HCT116 (cell line): Measurements from ENCODE around the gene AFAP1.

Source experiments
- CEBPB ChIP-seq: IDR thresholded peaks from 2 replicates; pipeline ENCODE4 v1.6.1; 2012; ENCODE audit warnings: low read depth
- EZH2phosphoT487 ChIP-seq: fragments of 200-600 bp; IDR thresholded peaks from 2 replicates; pipeline ENCODE4 v1.6.1; 2018; ENCODE audit warnings: antibody characterized with exemption, borderline replicate concordance
- POLR2A ChIP-seq: IDR thresholded peaks from 2 replicates; pipeline ENCODE4 v1.7.0; 2011; ENCODE audit warnings: borderline replicate concordance; ENCODE audit not compliant: insufficient read depth, insufficient read length; ENCODE audit errors: extremely low read depth
- POLR2AphosphoS5 ChIP-seq: IDR thresholded peaks from 2 replicates; pipeline ENCODE4 v1.6.1; 2011; ENCODE audit warnings: mild to moderate bottlenecking, low read depth, low read length, moderate library complexity
- RAD21 ChIP-seq: IDR thresholded peaks from 2 replicates; pipeline ENCODE4 v1.6.1; 2012; ENCODE audit warnings: low read depth, mild to moderate bottlenecking
- SP1 ChIP-seq: IDR thresholded peaks from 2 replicates; pipeline ENCODE4 v1.6.1; 2012; ENCODE audit warnings: low read depth
- TCF7L2 ChIP-seq: IDR thresholded peaks from 2 replicates; pipeline ENCODE4 v1.7.0; 2011; ENCODE audit warnings: borderline replicate concordance, inconsistent platforms; ENCODE audit not compliant: insufficient read depth, insufficient read length; ENCODE audit errors: extremely low read depth
- ZNF274 ChIP-seq: fragments of 200-500 bp; sonication (Bioruptor generic); IDR thresholded peaks from 2 replicates; pipeline ENCODE4 v1.6.1; 2014; ENCODE audit warnings: mild to moderate bottlenecking, low read depth, low read length, inconsistent platforms
- TF ChIP-seq, protein P1 (sequence below), 3 experiments: fragments of 200-600 bp in 1 of 3; sonication (generic) in 1 of 3; IDR thresholded peaks in 2 of 3; conservative IDR thresholded peaks in 1 of 3; 2 replicates each; pipeline ENCODE4 v1.5.1; 2012 to 2017; ENCODE audit warnings: low read depth in 2 of 3, low read length in 2 of 3, antibody characterized with exemption in 1 of 3, borderline replicate concordance in 1 of 3, control low read depth in 1 of 3, mild to moderate bottlenecking in 1 of 3, mixed read lengths in 1 of 3, mixed run types in 1 of 3, moderate library complexity in 1 of 3; ENCODE audit not compliant: insufficient read depth in 1 of 3
- TF ChIP-seq, protein P2 (sequence below): IDR thresholded peaks from 2 replicates; pipeline ENCODE4 v1.6.1; 2012; ENCODE audit warnings: low read depth
- TF ChIP-seq, protein P3 (sequence below): IDR thresholded peaks from 2 replicates; pipeline ENCODE4 v1.6.1; 2012

DNA sequence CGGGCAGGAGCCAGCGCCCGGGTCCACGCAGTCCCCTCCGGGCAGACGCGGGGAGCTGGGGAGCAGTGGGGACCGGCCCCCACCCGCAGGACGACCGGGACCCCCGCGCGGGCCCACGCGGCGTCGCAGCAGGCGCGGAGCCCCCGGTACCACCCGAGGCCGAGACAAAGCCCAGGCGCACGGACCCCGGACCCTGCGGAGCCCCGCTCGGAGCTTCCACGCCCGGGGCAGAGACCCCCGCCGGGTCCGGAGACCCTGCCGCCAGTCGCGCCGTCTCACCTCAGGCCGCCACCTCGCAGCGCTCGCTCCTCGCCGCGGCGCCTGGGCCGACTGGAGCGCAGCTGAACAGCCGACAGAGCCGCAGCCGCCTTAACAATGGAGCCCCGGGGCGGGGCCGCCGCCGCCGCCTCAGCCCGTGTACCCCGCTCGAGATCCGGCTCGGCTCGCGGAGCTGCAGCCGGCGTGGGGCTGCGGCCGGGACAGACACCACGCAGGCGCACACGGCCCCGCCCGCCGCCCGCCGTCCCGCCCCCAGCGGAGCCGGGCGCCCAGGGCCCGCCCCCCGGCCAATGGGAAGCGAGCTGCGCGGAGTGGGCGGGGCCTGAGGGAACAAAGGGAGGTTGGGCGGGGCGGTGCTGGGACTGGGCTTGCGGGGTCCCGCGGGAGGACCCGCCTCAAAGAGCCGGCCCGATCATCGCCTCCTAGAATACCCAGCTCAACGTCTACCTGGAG, at the start of gene AFAP1:
- TF ChIP-seq, protein P1, sequence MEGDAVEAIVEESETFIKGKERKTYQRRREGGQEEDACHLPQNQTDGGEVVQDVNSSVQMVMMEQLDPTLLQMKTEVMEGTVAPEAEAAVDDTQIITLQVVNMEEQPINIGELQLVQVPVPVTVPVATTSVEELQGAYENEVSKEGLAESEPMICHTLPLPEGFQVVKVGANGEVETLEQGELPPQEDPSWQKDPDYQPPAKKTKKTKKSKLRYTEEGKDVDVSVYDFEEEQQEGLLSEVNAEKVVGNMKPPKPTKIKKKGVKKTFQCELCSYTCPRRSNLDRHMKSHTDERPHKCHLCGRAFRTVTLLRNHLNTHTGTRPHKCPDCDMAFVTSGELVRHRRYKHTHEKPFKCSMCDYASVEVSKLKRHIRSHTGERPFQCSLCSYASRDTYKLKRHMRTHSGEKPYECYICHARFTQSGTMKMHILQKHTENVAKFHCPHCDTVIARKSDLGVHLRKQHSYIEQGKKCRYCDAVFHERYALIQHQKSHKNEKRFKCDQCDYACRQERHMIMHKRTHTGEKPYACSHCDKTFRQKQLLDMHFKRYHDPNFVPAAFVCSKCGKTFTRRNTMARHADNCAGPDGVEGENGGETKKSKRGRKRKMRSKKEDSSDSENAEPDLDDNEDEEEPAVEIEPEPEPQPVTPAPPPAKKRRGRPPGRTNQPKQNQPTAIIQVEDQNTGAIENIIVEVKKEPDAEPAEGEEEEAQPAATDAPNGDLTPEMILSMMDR (IDR thresholded peaks at IDR 0.05 in 2 of 3, conservative IDR thresholded peaks at IDR 0.05 in 1 of 3; ENCODE audit: borderline replicate concordance in 1 of 3, insufficient read depth in 1 of 3, low read depth in 2 of 3, low read length in 2 of 3), result no peak
- TF ChIP-seq, protein P2, sequence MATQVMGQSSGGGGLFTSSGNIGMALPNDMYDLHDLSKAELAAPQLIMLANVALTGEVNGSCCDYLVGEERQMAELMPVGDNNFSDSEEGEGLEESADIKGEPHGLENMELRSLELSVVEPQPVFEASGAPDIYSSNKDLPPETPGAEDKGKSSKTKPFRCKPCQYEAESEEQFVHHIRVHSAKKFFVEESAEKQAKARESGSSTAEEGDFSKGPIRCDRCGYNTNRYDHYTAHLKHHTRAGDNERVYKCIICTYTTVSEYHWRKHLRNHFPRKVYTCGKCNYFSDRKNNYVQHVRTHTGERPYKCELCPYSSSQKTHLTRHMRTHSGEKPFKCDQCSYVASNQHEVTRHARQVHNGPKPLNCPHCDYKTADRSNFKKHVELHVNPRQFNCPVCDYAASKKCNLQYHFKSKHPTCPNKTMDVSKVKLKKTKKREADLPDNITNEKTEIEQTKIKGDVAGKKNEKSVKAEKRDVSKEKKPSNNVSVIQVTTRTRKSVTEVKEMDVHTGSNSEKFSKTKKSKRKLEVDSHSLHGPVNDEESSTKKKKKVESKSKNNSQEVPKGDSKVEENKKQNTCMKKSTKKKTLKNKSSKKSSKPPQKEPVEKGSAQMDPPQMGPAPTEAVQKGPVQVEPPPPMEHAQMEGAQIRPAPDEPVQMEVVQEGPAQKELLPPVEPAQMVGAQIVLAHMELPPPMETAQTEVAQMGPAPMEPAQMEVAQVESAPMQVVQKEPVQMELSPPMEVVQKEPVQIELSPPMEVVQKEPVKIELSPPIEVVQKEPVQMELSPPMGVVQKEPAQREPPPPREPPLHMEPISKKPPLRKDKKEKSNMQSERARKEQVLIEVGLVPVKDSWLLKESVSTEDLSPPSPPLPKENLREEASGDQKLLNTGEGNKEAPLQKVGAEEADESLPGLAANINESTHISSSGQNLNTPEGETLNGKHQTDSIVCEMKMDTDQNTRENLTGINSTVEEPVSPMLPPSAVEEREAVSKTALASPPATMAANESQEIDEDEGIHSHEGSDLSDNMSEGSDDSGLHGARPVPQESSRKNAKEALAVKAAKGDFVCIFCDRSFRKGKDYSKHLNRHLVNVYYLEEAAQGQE, result no peak
- TF ChIP-seq CEBPB (no peak), POLR2AphosphoS5 (peak; percentile 68), SP1 (no peak), POLR2A (peak; percentile 15), EZH2phosphoT487 (no peak), TCF7L2 (no peak), ZNF274 (no peak), RAD21 (no peak)
- TF ChIP-seq, protein P3, sequence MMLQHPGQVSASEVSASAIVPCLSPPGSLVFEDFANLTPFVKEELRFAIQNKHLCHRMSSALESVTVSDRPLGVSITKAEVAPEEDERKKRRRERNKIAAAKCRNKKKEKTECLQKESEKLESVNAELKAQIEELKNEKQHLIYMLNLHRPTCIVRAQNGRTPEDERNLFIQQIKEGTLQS, result no peak
